ENCODE measurements around the gene AHDC1. TPM values are rescaled to one million over a fixed set of nuclear protein-coding genes. Genes with fewer than 3 reads are reported as not detected.

The AHDC1 gene
- total RNA-seq, 1 donor from 2014 or later, result 10.8 TPM

GRCh38 chr1:27566462-27567145 is 37.3 kb downstream of the AHDC1 start:
- TF ChIP-seq, protein P1, sequence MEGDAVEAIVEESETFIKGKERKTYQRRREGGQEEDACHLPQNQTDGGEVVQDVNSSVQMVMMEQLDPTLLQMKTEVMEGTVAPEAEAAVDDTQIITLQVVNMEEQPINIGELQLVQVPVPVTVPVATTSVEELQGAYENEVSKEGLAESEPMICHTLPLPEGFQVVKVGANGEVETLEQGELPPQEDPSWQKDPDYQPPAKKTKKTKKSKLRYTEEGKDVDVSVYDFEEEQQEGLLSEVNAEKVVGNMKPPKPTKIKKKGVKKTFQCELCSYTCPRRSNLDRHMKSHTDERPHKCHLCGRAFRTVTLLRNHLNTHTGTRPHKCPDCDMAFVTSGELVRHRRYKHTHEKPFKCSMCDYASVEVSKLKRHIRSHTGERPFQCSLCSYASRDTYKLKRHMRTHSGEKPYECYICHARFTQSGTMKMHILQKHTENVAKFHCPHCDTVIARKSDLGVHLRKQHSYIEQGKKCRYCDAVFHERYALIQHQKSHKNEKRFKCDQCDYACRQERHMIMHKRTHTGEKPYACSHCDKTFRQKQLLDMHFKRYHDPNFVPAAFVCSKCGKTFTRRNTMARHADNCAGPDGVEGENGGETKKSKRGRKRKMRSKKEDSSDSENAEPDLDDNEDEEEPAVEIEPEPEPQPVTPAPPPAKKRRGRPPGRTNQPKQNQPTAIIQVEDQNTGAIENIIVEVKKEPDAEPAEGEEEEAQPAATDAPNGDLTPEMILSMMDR (conservative IDR thresholded peaks at IDR 0.05; ENCODE audit: low read depth, low read length), result no peak

DNA sequence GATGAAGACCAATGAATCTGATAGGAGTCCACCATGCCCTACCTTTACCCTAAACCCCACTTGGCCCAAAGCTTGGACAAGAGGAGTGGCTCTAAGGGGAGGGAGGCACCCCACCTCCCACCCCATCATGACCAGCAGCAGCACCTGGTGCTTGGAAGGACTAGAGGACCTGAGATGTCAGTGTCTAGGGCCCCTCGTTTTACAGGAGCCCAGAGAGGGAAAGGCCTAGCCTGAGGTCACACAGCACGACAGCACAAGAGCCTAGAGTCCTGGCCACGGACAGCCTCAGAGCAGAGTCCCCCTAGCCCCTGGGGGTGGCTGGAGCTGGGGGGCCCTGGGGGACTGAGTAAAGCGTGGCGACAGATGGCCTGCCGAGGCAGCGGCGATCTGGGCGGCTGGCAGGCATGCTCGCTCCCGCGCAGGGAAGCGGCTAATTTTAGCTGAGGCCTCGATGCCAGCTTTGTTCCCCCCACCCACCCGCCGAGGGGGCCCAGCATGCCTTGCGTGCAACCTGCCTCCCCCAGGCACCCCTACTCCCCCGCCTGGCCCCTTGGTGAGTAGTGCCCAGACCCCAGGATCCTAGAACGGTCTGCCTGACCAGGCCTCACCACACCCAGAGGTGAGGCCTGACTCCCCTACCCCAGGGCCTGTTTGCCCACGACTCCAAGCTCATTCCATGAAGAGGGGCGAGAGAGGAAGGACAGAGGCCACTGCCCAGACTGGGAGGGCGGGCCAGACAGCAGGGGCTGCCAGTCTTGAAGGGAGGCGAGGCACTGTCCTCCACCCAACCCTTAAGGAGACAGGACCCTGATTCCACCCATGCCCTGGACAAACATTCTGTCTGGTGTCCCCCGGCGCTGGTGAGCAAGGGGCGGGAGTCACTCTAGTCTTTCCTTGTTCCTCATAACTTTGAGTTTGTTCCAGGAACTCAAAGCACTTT is 39.0 kb downstream of the AHDC1 start:
- no peak overlapping the region for H3K4me3 ChIP-seq (ENCODE audit: low read depth, low read length)
- no peak for DNase-seq (ENCODE audit: low read depth)
- TF ChIP-seq, protein P1 (conservative IDR thresholded peaks at IDR 0.05; ENCODE audit: low read depth, low read length), result no peak

More at GRCh38 chr1:27566462-27567145, 37.3 kb downstream of the AHDC1 start:
- H3K4me3 ChIP-seq (ENCODE audit: low read depth, low read length), result no peak overlapping the region
- no peak for DNase-seq (ENCODE audit: low read depth)

DNA sequence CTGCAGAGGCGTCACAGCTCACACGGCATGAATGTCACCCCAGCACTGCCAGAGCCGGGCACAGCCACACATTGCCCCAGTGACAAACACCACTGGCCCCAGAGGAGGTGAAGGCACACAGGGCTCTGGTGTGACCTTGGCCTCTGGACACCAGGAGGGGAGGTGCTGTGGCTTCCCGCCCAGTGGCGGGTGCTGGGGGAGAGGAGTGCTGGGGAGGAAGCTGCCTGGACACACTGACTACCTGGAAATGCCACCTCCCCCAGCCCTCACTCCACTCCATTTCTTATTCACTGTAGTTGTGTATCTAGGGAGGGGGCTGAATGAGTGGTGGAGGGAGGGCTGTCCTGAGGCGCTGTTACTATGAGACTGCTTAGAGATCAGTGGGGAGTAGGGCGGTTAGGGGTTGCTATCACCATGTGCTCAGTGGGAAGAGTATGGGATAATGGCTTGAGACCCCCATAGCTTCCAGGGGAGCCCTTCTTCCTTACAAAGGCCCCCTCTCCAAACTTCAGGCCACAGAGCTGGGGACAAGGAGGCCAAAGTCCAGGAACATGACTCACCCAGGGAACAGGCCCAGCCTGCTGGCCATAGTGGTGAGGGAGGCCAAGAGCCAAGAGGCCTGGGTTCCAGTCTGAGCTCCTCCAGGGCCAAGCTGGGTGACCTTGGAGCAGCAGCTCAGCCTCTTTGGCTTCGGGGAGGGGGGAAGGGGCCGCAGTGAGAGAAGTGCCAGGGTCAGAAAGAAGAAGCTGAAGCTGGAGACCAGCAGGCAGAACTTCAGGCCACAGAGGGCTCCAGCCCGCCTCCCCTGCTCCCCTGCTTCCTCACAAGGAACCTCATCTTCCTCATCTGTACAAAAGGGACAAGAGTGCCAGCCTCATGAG is 40.1 kb downstream of the AHDC1 start:
- no peak for DNase-seq (ENCODE audit: low read depth)

DNA sequence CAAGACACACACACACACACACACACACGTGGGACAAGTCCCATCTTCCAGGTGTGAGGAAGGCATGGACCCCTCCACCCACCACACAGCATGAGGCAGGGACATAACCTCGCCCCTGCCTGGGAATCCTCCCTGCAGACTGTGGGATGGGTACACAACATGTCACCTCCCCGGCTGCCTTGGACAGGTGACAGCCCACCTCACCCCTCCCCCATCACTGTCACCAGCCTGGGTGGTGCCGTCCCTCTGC is 40.7 kb downstream of the AHDC1 start:
- TF ChIP-seq, protein P1 (conservative IDR thresholded peaks at IDR 0.05; ENCODE audit: low read depth, low read length), result no peak
- DNase-seq (ENCODE audit: low read depth), result no peak
- no peak overlapping the region for H3K4me3 ChIP-seq (ENCODE audit: low read depth, low read length)

More for the DNA sequence above, 40.1 kb downstream of the AHDC1 start:
- no peak overlapping the region for H3K4me3 ChIP-seq (ENCODE audit: low read depth, low read length)
- TF ChIP-seq, protein P1 (conservative IDR thresholded peaks at IDR 0.05; ENCODE audit: low read depth, low read length), result no peak

DNA sequence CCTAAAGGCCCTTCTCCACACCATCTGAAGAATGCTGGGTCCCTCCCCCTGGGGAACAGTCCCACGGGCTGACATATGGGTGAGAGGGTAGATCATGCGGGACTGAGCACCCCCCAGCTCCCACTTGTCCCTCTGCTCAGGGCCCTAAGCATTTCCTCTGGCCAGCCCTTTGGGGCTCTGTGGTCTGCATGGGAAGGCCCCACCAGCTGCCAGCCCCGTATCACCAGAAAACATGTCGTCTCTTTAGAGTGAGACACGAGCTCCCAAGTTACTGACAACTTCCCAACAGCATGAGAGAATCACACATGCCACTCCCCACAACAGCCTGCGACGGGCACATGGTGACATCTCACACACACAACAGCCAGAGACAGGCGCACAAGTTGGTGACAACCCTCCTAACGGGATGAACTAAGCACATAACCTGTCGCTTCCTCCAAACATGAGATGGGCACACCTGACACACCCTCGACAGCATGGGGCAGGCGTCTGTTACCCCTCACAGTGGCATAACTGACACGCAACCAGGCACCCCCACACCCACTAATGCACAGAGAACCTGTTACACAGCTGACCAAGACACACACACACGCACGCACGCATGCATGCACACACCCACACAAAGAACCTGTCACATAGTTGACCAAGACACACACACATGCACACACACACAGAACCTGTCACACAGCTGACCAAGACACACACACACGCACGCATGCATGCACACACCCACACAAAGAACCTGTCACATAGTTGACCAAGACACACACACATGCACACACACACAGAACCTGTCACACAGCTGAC is 41.2 kb downstream of the AHDC1 start:
- DNase-seq (ENCODE audit: low read depth), result no peak
- TF ChIP-seq, protein P1 (conservative IDR thresholded peaks at IDR 0.05; ENCODE audit: low read depth, low read length), result no peak
- no peak overlapping the region for H3K4me3 ChIP-seq (ENCODE audit: low read depth, low read length)

GRCh38 chr1:27562021-27562420 is 41.9 kb downstream of the AHDC1 start:
- DNase-seq (ENCODE audit: low read depth), result no peak
- TF ChIP-seq, protein P1 (conservative IDR thresholded peaks at IDR 0.05; ENCODE audit: low read depth, low read length), result no peak
- H3K4me3 ChIP-seq (ENCODE audit: low read depth, low read length), result no peak overlapping the region
